ENCODE data around the gene PTPN18. TPM values are rescaled to one million over a fixed set of nuclear protein-coding genes. Genes with fewer than 3 reads are reported as not detected.

The PTPN18 gene
- total and polyA plus RNA-seq, 3 donors from 2014 or later = 23.3 to 33.0 (median 23.4) TPM

GRCh38 chr2:130374587-130375290 is 18.9 kb downstream of the PTPN18 start:
- intact Hi-C loops (cut with DNase I; ENCODE audit: low total_unique reads) = no loop called here
- Histone ChIP-seq H3K9me3 (no peaks in the 10 kb centered on the region), H3K27me3 (no peaks in the 10 kb centered on the region), H3K27ac (no peak overlapping the region), H3K4me3 (no peak overlapping the region), H3K36me3 (ENCODE audit: low read depth, missing control alignments) (no peaks in the 10 kb centered on the region), H3K4me1 (peaks cover 7% of the 10 kb centered on the region)
- 76 to 87% methylated on average over 8 to 9 of the region's 9 CpGs for WGBS, 2 donors
- no peak for TF ChIP-seq CTCF (IDR thresholded peaks at IDR 0.05)
- no peak for TF ChIP-seq POLR2A (IDR thresholded peaks at IDR 0.05)
- no peak for DNase-seq

GRCh38 chr2:130375291-130376266 is 19.7 kb downstream of the PTPN18 start:
- H3K4me3 ChIP-seq = no peak overlapping the region
- no peak for DNase-seq
- no peaks in the 10 kb centered on the region for H3K9me3 ChIP-seq
- H3K36me3 ChIP-seq (ENCODE audit: low read depth, missing control alignments) = no peaks in the 10 kb centered on the region
- 93 to 95% methylated on average over 19 of the region's 19 CpGs for WGBS, 2 donors
- no peaks in the 10 kb centered on the region for H3K27me3 ChIP-seq
- H3K27ac ChIP-seq = no peak overlapping the region
- intact Hi-C loops (cut with DNase I; ENCODE audit: low total_unique reads) = no loop called here
- no peak for TF ChIP-seq POLR2A (IDR thresholded peaks at IDR 0.05)
- no peak for TF ChIP-seq CTCF (IDR thresholded peaks at IDR 0.05)
- peaks cover 13% of the 10 kb centered on the region for H3K4me1 ChIP-seq

GRCh38 chr2:130376433-130377293 is 20.8 kb downstream of the PTPN18 start:
- no peaks in the 10 kb centered on the region for H3K27me3 ChIP-seq
- DNase-seq = no peak
- intact Hi-C loops (cut with DNase I; ENCODE audit: low total_unique reads) = no loop called here
- H3K9me3 ChIP-seq = no peaks in the 10 kb centered on the region
- H3K4me1 ChIP-seq = peaks cover 17% of the 10 kb centered on the region
- TF ChIP-seq CTCF (IDR thresholded peaks at IDR 0.05) = peak in 1 of 3 experiments; percentile 13
- TF ChIP-seq POLR2A (IDR thresholded peaks at IDR 0.05) = no peak
- 72 to 77% methylated on average over 11 of the region's 11 CpGs for WGBS, 2 donors
- H3K27ac ChIP-seq = no peak overlapping the region
- H3K4me3 ChIP-seq = no peak overlapping the region
- H3K36me3 ChIP-seq (ENCODE audit: low read depth, missing control alignments) = no peaks in the 10 kb centered on the region

- no peaks in the 10 kb centered on the region for H3K36me3 ChIP-seq (ENCODE audit: low read depth, missing control alignments)
- no peaks in the 10 kb centered on the region for H3K27me3 ChIP-seq
- WGBS, 2 donors = 90% methylated on average over 5 of the region's 5 CpGs
- TF ChIP-seq CTCF (IDR thresholded peaks at IDR 0.05) (no peak), POLR2A (IDR thresholded peaks at IDR 0.05) (no peak)
- H3K9me3 ChIP-seq = no peaks in the 10 kb centered on the region
- no peak overlapping the region for H3K27ac ChIP-seq
- no peak for DNase-seq
- no peak overlapping the region for H3K4me3 ChIP-seq
- H3K4me1 ChIP-seq = peaks cover 17% of the 10 kb centered on the region
- intact Hi-C loops (cut with DNase I; ENCODE audit: low total_unique reads) = no loop called here
These were observed 21.6 kb downstream of the PTPN18 start for GRCh38 chr2:130377491-130377890.
